ENCODE results near the gene TACR3. TPM values are rescaled to one million over a fixed set of nuclear protein-coding genes. Genes with fewer than 3 reads are reported as not detected.

TACR3 gene, protein sequence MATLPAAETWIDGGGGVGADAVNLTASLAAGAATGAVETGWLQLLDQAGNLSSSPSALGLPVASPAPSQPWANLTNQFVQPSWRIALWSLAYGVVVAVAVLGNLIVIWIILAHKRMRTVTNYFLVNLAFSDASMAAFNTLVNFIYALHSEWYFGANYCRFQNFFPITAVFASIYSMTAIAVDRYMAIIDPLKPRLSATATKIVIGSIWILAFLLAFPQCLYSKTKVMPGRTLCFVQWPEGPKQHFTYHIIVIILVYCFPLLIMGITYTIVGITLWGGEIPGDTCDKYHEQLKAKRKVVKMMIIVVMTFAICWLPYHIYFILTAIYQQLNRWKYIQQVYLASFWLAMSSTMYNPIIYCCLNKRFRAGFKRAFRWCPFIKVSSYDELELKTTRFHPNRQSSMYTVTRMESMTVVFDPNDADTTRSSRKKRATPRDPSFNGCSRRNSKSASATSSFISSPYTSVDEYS
- total RNA-seq, result 0.17 and 0.44 TPM in 2 replicates

GRCh38 chr4:103719830-103720207 lies at the start of gene TACR3:
TACR3 (minus strand) TSS chr4:103719985; CDS start chr4:103719675, 310 bp downstream.

